ENCODE data around the gene SSR3. TPM values are rescaled to one million over a fixed set of nuclear protein-coding genes. Genes with fewer than 3 reads are reported as not detected.
A peak's percentile ranks its signal among the peaks of the same experiment; 100 is the strongest.
"Not testable (repeated sequence)": the region's sequence is repeated elsewhere in the genome, so short reads cannot be mapped to it uniquely, and the experiment has no call there.

SSR3 gene
- total RNA-seq, result 128 TPM
- 68.0 TPM for polyA plus RNA-seq

GRCh38 chr3:156554842-156555687 is at the start of gene SSR3:
TSS of gene SSR3 (minus strand) at chr3:156555117. CDS start at chr3:156555089, 28 bp downstream.
- Histone ChIP-seq H3K4me3 (ENCODE audit: low read depth, low read length) (peak within 1 kb of the TSS; percentile 75), H3K36me3 (ENCODE audit: insufficient read depth) (no peaks in the 10 kb centered on the region), H3K27ac (ENCODE audit: low read depth) (peak within 1 kb of the TSS; percentile 88), H3K4me1 (ENCODE audit: insufficient read depth) (no peaks in the 10 kb centered on the region)
- DNase-seq (ENCODE audit: extremely low spot score), result peak; percentile 97
- WGBS, result 5% methylated on average over 60 of the region's 60 CpGs

- DNase-seq (ENCODE audit: extremely low spot score), result no peak
- Histone ChIP-seq H3K4me3 (ENCODE audit: low read depth, low read length) (no peak overlapping the region), H3K36me3 (ENCODE audit: insufficient read depth) (no peaks in the 10 kb centered on the region), H3K27ac (ENCODE audit: low read depth) (no peak overlapping the region), H3K4me1 (ENCODE audit: insufficient read depth) (no peaks in the 10 kb centered on the region)
- 98% methylated on average over 2 of the region's 2 CpGs for WGBS
These were observed 49.2 kb upstream of the SSR3 start for GRCh38 chr3:156604064-156604641.

- no peaks in the 10 kb centered on the region for H3K4me1 ChIP-seq (ENCODE audit: insufficient read depth)
- H3K4me3 ChIP-seq (ENCODE audit: low read depth, low read length), result no peak overlapping the region
- WGBS, result 80% methylated on average over 2 of the region's 2 CpGs
- H3K36me3 ChIP-seq (ENCODE audit: insufficient read depth), result no peaks in the 10 kb centered on the region
- no peak for DNase-seq (ENCODE audit: extremely low spot score)
- H3K27ac ChIP-seq (ENCODE audit: low read depth), result no peak overlapping the region
These were observed 48.6 kb upstream of the SSR3 start for GRCh38 chr3:156603379-156604017.

GRCh38 chr3:156602424-156602823 is 47.5 kb upstream of the SSR3 start:
- Histone ChIP-seq H3K4me1 (ENCODE audit: insufficient read depth) (no peaks in the 10 kb centered on the region), H3K36me3 (ENCODE audit: insufficient read depth) (no peaks in the 10 kb centered on the region), H3K27ac (ENCODE audit: low read depth) (no peak overlapping the region), H3K4me3 (ENCODE audit: low read depth, low read length) (no peak overlapping the region)
- no peak for DNase-seq (ENCODE audit: extremely low spot score)
- WGBS, result 95% methylated on average over 2 of the region's 2 CpGs

- Histone ChIP-seq H3K27ac (ENCODE audit: low read depth) (no peak overlapping the region), H3K36me3 (ENCODE audit: insufficient read depth) (no peaks in the 10 kb centered on the region), H3K4me3 (ENCODE audit: low read depth, low read length) (no peak overlapping the region), H3K4me1 (ENCODE audit: insufficient read depth) (no peaks in the 10 kb centered on the region)
- WGBS, result 72% methylated on average over 3 of the region's 3 CpGs
- no peak for DNase-seq (ENCODE audit: extremely low spot score)
These were observed 46.6 kb upstream of the SSR3 start for GRCh38 chr3:156601497-156601896.

GRCh38 chr3:156600834-156601233 is 45.9 kb upstream of the SSR3 start:
- Histone ChIP-seq H3K4me1 (ENCODE audit: insufficient read depth) (no peaks in the 10 kb centered on the region), H3K27ac (ENCODE audit: low read depth) (no peak overlapping the region), H3K4me3 (ENCODE audit: low read depth, low read length) (no peak overlapping the region), H3K36me3 (ENCODE audit: insufficient read depth) (no peaks in the 10 kb centered on the region)
- DNase-seq (ENCODE audit: extremely low spot score), result no peak
- WGBS, result 88% methylated on average over 4 of the region's 4 CpGs

- 79% methylated on average over 9 of the region's 9 CpGs for WGBS
- Histone ChIP-seq H3K4me1 (ENCODE audit: insufficient read depth) (no peaks in the 10 kb centered on the region), H3K27ac (ENCODE audit: low read depth) (no peak overlapping the region), H3K4me3 (ENCODE audit: low read depth, low read length) (no peak overlapping the region), H3K36me3 (ENCODE audit: insufficient read depth) (no peaks in the 10 kb centered on the region)
- DNase-seq (ENCODE audit: extremely low spot score), result no peak
These were observed 44.4 kb upstream of the SSR3 start for GRCh38 chr3:156599089-156599874.

GRCh38 chr3:156598413-156598812 is 43.5 kb upstream of the SSR3 start:
- DNase-seq (ENCODE audit: extremely low spot score), result no peak
- no peak overlapping the region for H3K4me3 ChIP-seq (ENCODE audit: low read depth, low read length)
- H3K27ac ChIP-seq (ENCODE audit: low read depth), result no peak overlapping the region
- WGBS, result 91% methylated on average over 6 of the region's 6 CpGs
- H3K4me1 ChIP-seq (ENCODE audit: insufficient read depth), result no peaks in the 10 kb centered on the region
- H3K36me3 ChIP-seq (ENCODE audit: insufficient read depth), result no peaks in the 10 kb centered on the region

GRCh38 chr3:156594219-156594683 is 39.3 kb upstream of the SSR3 start:
- H3K4me3 ChIP-seq (ENCODE audit: low read depth, low read length), result no peak overlapping the region
- WGBS, result 32% methylated on average over 7 of the region's 7 CpGs
- no peaks in the 10 kb centered on the region for H3K36me3 ChIP-seq (ENCODE audit: insufficient read depth)
- no peak for DNase-seq (ENCODE audit: extremely low spot score)
- no peaks in the 10 kb centered on the region for H3K4me1 ChIP-seq (ENCODE audit: insufficient read depth)
- H3K27ac ChIP-seq (ENCODE audit: low read depth), result no peak overlapping the region

GRCh38 chr3:156593814-156594213 is 38.9 kb upstream of the SSR3 start:
- H3K36me3 ChIP-seq (ENCODE audit: insufficient read depth), result no peaks in the 10 kb centered on the region
- H3K4me1 ChIP-seq (ENCODE audit: insufficient read depth), result no peaks in the 10 kb centered on the region
- H3K4me3 ChIP-seq (ENCODE audit: low read depth, low read length), result no peak overlapping the region
- H3K27ac ChIP-seq (ENCODE audit: low read depth), result no peak overlapping the region
- DNase-seq (ENCODE audit: extremely low spot score), result no peak

- not testable (repeated sequence) for H3K4me1 ChIP-seq (ENCODE audit: insufficient read depth); H3K36me3 ChIP-seq (ENCODE audit: insufficient read depth); DNase-seq (ENCODE audit: extremely low spot score); H3K4me3 ChIP-seq (ENCODE audit: low read depth, low read length); H3K27ac ChIP-seq (ENCODE audit: low read depth)
- WGBS, result 96% methylated on average over 5 of the region's 5 CpGs
These were observed 34.9 kb upstream of the SSR3 start for GRCh38 chr3:156589806-156590205.

- no peak overlapping the region for H3K27ac ChIP-seq (ENCODE audit: low read depth)
- no peak overlapping the region for H3K4me3 ChIP-seq (ENCODE audit: low read depth, low read length)
- no peak for DNase-seq (ENCODE audit: extremely low spot score)
- 37% methylated on average over 1 of the region's 1 CpG for WGBS
- H3K36me3 ChIP-seq (ENCODE audit: insufficient read depth), result no peaks in the 10 kb centered on the region
- H3K4me1 ChIP-seq (ENCODE audit: insufficient read depth), result no peaks in the 10 kb centered on the region
These were observed 32.8 kb upstream of the SSR3 start for GRCh38 chr3:156587760-156588069.

- Histone ChIP-seq H3K36me3 (ENCODE audit: insufficient read depth) (no peaks in the 10 kb centered on the region), H3K4me1 (ENCODE audit: insufficient read depth) (no peaks in the 10 kb centered on the region), H3K4me3 (ENCODE audit: low read depth, low read length) (no peak overlapping the region), H3K27ac (ENCODE audit: low read depth) (no peak overlapping the region)
- no peak for DNase-seq (ENCODE audit: extremely low spot score)
- 65% methylated on average over 5 of the region's 5 CpGs for WGBS
These were observed 32.2 kb upstream of the SSR3 start for GRCh38 chr3:156586905-156587759.
